H54 (cell line): ENCODE measurements around the gene MELK.
A peak's percentile ranks its signal among the peaks of the same experiment; 100 is the strongest.
"Not testable (repeated sequence)": the region's sequence is repeated elsewhere in the genome, so short reads cannot be mapped to it uniquely, and the experiment has no call there.

Source experiments
- DNase-seq: peaks from one replicate; pipeline ENCODE4 v3.0.0; 2011; ENCODE audit warnings: low spot score, mixed read lengths; ENCODE audit not compliant: insufficient read length
- FAIRE-seq: peaks from 3 replicates; lab custom pipeline; 2011; peaks lifted over from hg19 to GRCh38; lab: Jason Lieb, UNC
- POLR2A ChIP-seq: IDR thresholded peaks from 2 replicates; pipeline ENCODE4 v1.6.1; 2011; ENCODE audit warnings: low read depth, mild to moderate bottlenecking, low read length

The MELK gene

DNA sequence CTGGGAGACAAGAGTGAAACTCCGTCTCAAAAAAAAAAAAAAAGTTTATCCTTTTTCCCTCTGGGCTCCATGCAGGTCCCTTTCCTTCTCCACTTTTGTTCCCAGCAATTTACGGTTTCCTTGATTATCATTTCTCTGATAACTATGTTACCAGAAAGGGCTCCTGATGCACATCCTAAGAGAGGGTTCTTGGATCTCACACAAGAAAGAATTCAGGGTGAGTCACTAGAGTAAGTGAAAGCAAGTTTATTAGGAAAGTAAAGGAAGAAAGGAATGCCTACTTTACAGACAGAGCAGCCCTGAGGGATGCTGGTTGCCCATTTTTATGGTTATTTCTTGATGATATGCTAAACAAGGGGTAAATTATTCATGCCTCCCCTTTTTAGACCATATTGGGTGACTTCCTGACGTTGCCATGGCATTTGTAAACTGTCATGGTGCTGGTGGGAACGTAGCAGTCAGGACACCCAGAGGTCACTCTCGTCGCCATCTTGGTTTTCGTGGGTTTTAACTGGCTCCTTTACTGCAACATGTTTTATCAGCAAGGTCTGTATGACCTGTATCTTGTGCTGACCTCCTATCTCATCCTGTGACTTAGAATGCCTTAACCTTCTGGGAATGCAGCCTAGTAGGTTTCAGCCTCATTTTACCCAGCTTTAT lies 13.5 kb upstream of the MELK start:
- no peak for TF ChIP-seq POLR2A
- FAIRE-seq (no peak), DNase-seq (no peak)

DNA sequence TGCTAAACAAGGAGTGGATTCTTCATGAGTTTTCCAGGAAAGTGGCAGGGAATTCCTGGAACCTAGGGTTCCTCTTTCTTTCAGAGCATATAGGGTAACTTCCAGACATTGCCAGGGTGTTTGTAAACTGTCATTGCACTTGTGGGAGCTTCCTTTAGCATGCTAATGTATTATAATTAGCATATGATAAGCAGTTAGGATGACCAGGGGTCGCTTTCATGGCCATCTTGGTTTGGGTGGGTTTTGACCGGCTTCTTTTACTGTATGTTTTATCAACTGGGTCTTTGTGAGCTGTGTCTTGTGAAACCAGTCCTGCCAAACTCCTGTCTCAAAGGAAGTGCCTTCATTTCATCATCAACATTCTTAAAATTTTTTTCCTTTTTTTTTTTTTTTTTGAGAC lies 11.9 kb upstream of the MELK start:
- no peak for FAIRE-seq
- no peak for TF ChIP-seq POLR2A
- DNase-seq: no peak

DNA sequence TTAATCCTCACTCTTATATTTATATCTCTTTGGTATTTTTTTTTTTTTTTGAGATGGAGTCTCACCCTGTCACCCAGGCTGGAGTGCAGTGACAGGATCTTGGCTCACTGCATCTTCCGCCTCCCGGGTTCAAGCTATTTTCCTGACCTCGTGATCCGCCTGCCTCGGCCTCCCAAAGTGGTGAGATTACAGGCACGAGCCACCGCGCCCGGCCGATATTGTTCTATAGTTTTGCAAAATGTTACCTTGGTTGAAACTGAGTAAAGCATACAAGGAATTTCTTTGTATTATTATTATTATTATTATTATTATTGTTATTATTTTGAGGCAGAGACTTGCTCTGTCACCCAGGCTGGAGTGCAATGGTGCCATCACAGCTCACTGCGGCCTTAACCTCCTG lies 9.9 kb upstream of the MELK start:
- not testable (repeated sequence) for FAIRE-seq, DNase-seq

GRCh38 chr9:36566813-36567221 lies 5.9 kb upstream of the MELK start:
- TF ChIP-seq POLR2A: no peak
- DNase-seq (peak; percentile 63), FAIRE-seq (peak; percentile 87)

GRCh38 chr9:36568681-36569080 lies 4.0 kb upstream of the MELK start:
- not testable (repeated sequence) for DNase-seq, FAIRE-seq

GRCh38 chr9:36571333-36571732 lies 1.4 kb upstream of the MELK start:
- FAIRE-seq: no peak
- no peak for DNase-seq
- no peak for TF ChIP-seq POLR2A

DNA sequence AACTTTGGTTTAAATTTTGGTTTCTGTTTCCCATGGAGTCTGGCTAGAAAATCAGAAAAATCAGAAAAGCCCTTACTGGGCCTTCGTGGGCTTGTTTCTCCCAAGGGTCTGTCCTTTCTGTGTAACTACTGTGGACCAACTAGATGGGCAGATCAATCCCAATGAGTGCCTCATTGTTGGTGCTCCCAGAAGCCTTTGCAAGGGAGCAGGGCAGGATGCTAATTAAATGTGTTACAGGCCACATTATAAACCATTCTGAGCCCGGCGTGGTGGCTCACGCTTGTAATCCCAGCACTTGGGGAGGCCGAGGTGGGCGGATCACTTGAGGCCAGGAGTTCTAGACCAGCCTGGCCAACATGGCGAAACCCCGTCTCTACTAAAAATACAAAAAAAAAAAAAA lies 1.4 kb downstream of the MELK start:
- not testable (repeated sequence) for DNase-seq

DNA sequence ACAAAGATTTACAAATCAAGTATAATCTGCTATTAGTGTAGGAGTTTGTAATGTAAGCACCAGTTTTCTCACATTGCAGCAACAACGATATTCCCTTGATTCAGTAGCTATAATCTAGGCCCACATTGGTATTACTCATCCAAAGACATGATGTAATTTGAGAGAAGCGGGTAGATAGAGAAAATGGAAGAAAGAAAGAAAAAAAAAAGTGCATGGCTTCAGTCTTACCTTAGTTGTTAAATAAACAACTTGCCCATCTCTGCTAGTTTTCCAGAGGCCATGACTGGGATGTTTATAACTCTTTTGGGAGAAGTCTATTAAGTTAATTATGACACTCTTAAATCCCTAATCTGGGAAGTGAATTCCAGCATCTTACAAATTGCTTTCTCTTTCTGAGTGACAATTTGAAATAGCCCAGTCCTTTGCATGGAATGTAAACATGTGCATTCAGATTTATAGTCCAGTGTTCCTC lies 2.8 kb downstream of the MELK start:
- TF ChIP-seq POLR2A: no peak
- DNase-seq (no peak), FAIRE-seq (no peak)

More for the DNA sequence above, 1.4 kb downstream of the MELK start:
- not testable (repeated sequence) for FAIRE-seq

DNA sequence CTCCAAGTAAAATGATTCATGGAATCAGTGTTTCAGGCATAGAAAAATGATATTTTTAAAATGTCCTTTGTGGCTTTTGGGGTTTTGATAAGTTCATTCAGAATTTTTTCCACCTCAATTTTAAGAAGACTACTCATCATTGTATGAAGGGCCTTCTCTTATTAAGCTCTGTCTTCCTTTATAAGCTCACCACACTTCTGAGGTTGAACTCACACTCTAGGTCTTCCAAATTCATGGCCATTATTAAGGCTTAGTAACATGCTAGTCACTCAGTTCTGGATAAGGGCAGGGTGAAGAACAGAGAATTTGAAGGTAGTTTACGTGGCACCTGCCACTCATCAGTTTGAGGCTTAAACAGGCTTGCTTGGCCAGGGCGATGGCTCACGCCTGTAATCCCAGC lies 4.2 kb downstream of the MELK start:
- TF ChIP-seq POLR2A: no peak
- DNase-seq: no peak
- no peak for FAIRE-seq

GRCh38 chr9:36584620-36585460 lies 12.1 kb downstream of the MELK start:
- FAIRE-seq: no peak

GRCh38 chr9:36590231-36590630 lies 17.5 kb downstream of the MELK start:
- no peak for DNase-seq

More at GRCh38 chr9:36584620-36585460, 12.1 kb downstream of the MELK start:
- no peak for TF ChIP-seq POLR2A
- no peak for DNase-seq

DNA sequence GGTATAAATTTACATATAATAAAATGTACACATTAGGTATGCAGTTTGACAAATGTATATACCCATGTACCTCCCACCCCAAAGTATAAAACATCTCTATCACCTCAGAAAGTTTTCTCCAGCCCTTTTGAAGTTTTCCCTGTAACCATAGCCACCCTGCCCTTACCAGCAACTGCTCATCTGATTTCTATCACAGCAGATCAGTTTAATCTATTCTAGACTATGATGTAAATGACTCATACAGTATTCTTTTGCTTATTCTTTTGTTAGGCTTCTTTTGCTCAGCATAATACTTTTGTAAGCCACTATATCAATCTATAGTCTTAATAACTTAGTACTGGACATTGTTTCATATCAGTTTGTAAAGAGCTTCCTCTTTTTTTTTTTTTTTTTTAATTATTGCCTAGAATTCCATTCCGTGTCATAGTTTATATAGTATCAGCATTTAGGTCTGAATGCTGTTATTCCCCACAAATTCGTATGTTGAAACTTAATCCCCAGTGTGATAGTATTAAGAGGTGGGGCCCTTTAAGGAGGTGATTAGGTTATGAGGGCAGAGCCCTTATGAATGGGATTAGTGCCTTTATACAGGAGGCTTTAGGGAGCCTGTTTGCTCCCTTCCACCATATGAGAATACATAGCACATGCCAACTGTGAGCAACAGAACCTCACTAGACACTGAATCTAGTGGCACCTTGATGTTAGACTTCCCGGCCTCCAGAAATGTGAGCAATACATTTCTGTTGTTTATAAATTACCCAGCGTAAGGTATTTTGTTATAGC lies 20.3 kb downstream of the MELK start:
- DNase-seq: no peak
- TF ChIP-seq POLR2A: no peak
- FAIRE-seq: no peak

More at GRCh38 chr9:36590231-36590630, 17.5 kb downstream of the MELK start:
- TF ChIP-seq POLR2A: no peak
- no peak for FAIRE-seq

- TF ChIP-seq POLR2A: no peak
- FAIRE-seq (no peak), DNase-seq (no peak)
Measured at GRCh38 chr9:36594213-36594612, 21.5 kb downstream of the MELK start.

GRCh38 chr9:36597412-36598178 lies 24.9 kb downstream of the MELK start:
- no peak for TF ChIP-seq POLR2A
- peak; percentile 86 for FAIRE-seq
- DNase-seq: no peak
